Inflammatory macrophage treated with lipopolysaccharide for 4 hours (primary cell): Measurements from ENCODE around the gene FOXP3.

Experiments
- DNase-seq: peaks from one replicate; pipeline ENCODE4 v3.0.0-alpha.2; 2020

The FOXP3 gene

GRCh38 chrX:49212209-49212608, 52.3 kb downstream of the FOXP3 start:
- DNase-seq, result no peak

- no peak for DNase-seq
Measured at GRCh38 chrX:49211074-49211473, 53.4 kb downstream of the FOXP3 start.

DNA sequence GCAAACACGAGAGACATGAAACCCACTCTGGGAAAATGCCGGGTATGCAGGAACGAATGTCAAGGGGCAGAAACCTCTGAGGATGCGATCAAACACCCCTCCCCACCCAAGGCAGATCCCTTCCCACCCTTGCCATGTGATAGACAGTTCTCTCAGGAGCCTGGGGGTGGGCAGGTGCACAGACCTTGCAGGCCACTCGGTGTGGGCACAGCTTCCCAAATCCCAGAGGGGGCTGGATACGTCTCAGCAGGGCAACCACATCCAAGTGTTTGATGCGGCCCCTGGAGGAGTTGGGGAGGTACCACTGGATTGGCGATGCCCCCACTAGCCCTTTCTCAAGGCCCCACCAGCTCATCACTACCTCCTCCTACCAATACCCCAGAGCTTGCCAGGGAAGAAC, 54.1 kb downstream of the FOXP3 start:
- no peak for DNase-seq

DNA sequence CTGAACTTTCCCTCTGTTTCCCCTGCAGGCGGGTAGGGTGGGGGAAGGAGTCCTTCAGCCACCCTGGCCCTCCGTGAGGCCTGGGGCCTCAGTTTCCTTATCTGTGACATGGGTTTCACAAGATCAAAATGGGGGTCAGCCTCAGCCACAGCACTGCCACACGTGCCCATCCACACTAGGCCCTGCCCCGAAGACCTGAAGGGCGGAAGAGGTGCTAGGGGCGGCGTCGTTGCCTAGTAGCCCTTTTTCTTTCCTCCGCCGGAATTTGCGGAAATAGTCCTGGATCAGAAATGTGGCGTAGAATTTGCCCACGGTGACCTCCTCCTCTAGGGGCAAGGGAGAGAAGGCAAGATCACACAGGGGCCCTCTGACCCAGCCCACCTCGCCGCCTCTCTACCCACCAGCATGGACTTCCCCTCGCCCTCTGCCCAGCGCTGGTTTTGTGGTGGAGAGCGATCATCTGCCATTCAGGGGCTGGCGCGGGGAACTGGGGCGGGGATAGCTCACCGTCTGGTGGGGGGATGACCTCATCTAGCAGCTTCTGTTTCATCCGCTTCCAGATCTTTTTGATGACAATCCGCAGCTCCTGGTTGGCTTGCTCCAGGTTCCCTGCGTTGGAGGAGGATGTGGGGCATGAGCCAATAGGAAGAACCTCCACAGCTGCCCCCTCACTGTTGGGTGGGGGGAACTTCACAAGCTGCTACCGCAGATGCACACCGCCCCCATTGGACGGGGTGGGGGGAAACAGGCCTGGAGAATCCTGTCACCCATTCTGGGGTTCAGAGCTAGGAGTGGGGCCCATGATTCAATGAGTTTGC, 54.9 kb downstream of the FOXP3 start:
- DNase-seq, result peak; percentile 18

GRCh38 chrX:49208399-49208798, 56.1 kb downstream of the FOXP3 start:
- DNase-seq, result no peak

GRCh38 chrX:49206543-49206942, 58.0 kb downstream of the FOXP3 start:
- no peak for DNase-seq

- no peak for DNase-seq
Measured at GRCh38 chrX:49205443-49205842, 59.1 kb downstream of the FOXP3 start.

GRCh38 chrX:49204709-49205108, 59.8 kb downstream of the FOXP3 start:
- DNase-seq, result no peak

DNA sequence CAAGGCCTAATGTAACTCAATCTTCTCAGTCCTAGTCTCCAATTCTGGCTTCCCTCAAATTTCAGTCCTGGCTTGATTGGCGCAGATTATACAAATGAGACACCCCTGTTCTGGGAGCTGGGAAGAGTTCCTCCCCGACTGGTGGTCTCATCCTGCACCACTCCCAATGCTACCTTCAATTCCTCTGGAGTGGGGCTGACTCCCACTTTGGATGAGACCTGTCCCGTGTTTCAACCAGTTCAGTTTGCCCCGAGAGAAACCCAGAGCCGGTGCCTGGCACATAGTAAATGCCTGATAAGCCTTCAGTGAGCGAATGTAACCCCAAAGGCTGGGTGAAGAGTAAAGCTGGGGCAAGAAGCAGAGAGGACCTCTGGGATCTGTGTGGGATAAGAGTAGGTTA, 60.5 kb downstream of the FOXP3 start:
- no peak for DNase-seq

DNA sequence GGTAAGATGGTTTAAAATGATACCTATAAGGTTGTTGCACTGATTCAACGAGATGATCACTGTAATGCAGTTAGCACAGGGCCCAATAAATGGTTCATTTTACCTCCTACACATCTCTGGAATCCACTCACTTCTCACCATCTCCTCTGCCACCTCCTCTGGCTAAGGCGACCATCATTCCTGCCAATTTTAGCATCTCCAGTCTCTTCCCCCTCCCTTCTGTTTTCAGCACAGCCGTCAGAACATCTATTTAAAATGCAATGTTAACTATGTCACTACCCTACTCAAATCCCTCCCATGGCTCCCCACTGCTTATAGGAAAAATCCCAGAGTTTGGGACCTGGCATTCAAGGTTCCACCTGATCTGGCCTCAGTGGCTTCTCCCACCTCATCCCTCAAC, 61.0 kb downstream of the FOXP3 start:
- DNase-seq, result no peak

GRCh38 chrX:49202022-49202421, 62.5 kb downstream of the FOXP3 start:
- no peak for DNase-seq
